GM12864 (cell line): ENCODE data around the gene NOM1.

ENCODE experiments used
- DNase-seq: peaks from one replicate; pipeline ENCODE4 v3.0.0-alpha.2; 2011; ENCODE audit warnings: low read depth
- H3K4me3 ChIP-seq: 2 replicates; pipeline ENCODE4 v1.5.1; 2011; ENCODE audit warnings: mild to moderate bottlenecking, low read depth, low read length, control low read depth
- CTCF ChIP-seq: IDR thresholded peaks from 2 replicates; pipeline ENCODE4 v1.5.1; 2011; ENCODE audit warnings: low read depth, mild to moderate bottlenecking, moderate library complexity, low read length, control low read depth, inconsistent platforms; ENCODE audit errors: missing control alignments

The NOM1 gene

GRCh38 chr7:157004521-157005455, 55.3 kb downstream of the NOM1 start:
- no peak for TF ChIP-seq CTCF
- no peak for DNase-seq
- H3K4me3 ChIP-seq = no peak overlapping the region

- no peak for TF ChIP-seq CTCF
- H3K4me3 ChIP-seq = no peak overlapping the region
- no peak for DNase-seq
Measured at GRCh38 chr7:157005456-157006204, 56.1 kb downstream of the NOM1 start.

- DNase-seq = no peak
- no peak overlapping the region for H3K4me3 ChIP-seq
- TF ChIP-seq CTCF = no peak
Measured at GRCh38 chr7:157006205-157006747, 56.8 kb downstream of the NOM1 start.

GRCh38 chr7:157006829-157007469, 57.4 kb downstream of the NOM1 start:
- no peak for TF ChIP-seq CTCF
- H3K4me3 ChIP-seq = no peak overlapping the region
- DNase-seq = no peak

- TF ChIP-seq CTCF = no peak
- DNase-seq = no peak
- H3K4me3 ChIP-seq = no peak overlapping the region
Measured at GRCh38 chr7:157007470-157008066, 58.1 kb downstream of the NOM1 start.
